HL-60/S4 treated with phorbol 12-myristate 13-acetate at 8.2 ng/mL for 4 days and 3 days (cell line): ENCODE results near the gene GLUD1.
"Not testable (repeated sequence)": the region's sequence is repeated elsewhere in the genome, so short reads cannot be mapped to it uniquely, and the experiment has no call there.

Experiments used
- in situ Hi-C: fragments of 300-500 bp; cut with MboI; formaldehyde crosslinking; loops from 2 replicates; pipeline ENCODE4 v1.15.0; 2022; ENCODE audit warnings: low sequenced_read_pairs

Gene GLUD1

DNA sequence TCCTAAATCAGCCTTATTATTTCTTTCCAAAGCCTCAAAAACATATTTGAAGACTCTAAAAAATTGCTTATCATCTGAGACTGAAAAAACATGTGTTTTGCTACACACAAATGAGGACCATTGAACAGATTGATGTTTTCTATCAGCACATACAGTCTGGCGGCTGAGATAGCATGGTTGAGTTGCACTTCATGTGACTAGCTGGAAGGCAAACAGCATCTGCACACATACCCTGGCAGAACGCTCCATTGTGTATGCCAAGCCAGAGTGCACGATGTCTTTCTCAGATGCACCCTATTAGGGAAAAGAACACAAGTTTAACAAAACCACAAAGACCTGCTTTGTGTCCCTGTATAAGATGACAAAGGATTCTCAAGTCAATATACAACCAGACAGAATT lies 41.5 kb downstream of the GLUD1 start:
- in situ Hi-C loops = no loop called here

GRCh38 chr10:87045434-87045938 lies 49.2 kb downstream of the GLUD1 start:
- in situ Hi-C loops = no loop called here

DNA sequence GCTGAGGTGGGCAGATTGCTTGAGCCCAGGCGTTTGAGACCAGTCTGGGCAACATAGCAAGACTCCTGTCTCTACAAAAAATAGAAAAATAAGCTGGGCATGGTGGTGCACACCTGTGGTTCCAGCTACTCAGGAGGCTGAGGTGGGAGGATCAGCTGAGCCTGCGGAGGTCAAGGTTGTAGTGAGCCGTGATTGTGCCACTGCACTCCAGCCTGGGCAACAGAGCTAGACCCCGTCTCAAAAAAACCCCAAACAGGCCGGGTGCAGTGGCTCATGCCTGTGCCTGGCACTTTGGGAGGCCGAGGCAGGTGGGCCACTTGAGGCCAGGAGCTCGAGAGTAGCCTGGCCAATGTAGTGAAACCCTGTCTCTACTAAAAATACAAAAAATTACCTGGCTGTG lies 51.1 kb downstream of the GLUD1 start:
- in situ Hi-C loops = not testable (repeated sequence)

DNA sequence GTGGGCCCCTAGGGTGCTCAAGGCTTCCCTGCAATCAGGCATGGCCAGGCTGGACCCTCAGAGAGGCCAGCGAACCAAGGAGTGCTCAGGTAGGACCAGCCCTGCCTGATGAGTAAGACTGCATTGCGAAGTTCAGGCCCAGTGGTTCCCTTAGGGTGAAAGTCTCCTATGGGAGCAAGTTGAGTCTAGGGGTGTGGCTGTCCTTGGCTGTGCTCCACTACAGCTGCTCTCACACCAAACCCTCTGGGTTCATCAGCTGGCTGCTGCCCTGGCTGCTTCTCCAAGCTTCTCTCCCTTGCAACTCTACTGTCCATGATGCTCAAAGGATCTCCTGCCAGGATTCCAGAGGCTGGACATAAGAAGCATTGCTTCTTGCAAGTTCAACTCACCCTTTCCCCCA lies 55.9 kb downstream of the GLUD1 start:
- in situ Hi-C loops = no loop called here

GRCh38 chr10:87038286-87038717 lies 56.3 kb downstream of the GLUD1 start:
- in situ Hi-C loops = no loop called here

- in situ Hi-C loops = no loop called here
Observed at GRCh38 chr10:87036623-87037022, 58.0 kb downstream of the GLUD1 start.

GRCh38 chr10:87030912-87031635 lies 63.6 kb downstream of the GLUD1 start:
- in situ Hi-C loops = no loop called here

DNA sequence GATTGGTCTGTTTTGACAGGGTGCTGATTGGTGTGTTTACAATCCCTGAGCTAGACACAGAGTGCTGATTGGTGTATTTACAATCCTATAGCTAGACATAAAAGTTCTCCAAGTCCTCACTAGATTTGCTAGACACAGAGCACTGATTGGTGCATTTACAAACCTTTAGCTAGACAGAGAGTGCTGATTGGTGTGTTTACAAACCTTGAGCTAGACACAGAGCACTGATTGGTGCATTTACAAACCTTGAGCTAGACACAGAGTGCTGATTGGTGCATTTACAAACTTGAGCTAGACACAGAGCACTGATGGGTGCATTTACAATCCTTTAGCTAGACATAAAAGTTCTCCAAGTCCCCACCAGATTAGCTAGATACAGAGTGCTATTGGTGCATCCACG lies 64.2 kb downstream of the GLUD1 start:
- in situ Hi-C loops = not testable (repeated sequence)

GRCh38 chr10:87026747-87027508 lies 67.7 kb downstream of the GLUD1 start:
- in situ Hi-C loops = not testable (repeated sequence)

DNA sequence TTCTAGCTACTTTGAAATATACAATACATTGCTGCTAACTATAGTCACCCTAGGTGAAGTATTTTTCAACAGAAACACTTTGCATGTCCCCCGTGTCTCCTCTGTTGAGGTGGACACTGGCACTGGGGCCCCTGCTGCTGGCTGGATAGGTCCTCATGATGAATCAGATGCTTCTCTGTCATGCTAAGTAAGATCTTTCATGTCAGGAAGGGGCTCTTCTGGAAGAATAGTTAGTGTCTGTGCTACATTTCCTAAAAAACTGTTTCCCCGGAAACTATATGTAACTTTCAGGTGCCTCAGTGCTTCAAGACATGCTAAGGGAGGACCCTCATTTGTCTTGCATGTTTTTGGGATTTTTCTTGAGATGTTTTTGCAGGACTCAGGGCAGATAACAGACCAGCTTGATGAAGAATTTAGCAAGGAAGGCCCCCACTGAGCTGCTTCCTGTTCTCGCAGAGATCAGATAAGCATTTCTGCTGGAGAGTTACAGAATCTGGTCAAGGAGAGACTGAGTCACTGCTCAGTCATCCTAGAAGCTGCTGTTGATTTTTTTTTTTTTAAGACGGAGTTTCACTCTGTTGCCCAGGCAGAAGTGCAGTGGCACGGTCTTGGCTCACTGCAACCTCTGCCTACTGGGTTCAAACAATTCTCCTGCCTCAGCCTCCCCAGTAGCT lies 69.2 kb downstream of the GLUD1 start:
- in situ Hi-C loops = not testable (repeated sequence)

DNA sequence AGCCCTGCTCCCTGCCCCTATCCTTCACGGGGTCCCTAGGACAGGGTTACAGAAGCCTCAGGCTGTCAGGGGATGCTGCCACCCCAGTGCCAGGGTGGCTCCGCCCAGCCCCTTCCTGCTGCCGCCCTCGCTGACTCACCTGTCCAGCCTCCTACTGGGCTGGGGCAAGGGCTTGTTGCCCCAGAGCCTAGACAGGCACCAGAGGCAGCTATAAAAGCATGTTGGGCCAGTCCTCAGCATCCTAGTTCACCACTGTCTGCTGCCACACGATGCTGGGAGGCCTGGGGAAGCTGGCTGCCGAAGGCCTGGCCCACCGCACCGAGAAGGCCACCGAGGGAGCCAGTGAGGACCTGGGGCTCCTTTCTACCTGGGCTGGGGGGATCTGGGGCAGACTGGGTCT lies 74.6 kb downstream of the GLUD1 start, which contains the start of gene FAM25A:
TSS of gene FAM25A (plus strand) at position 239 of the 400 bp plus-strand sequence. CDS start at position 270, 31 bp downstream.
- in situ Hi-C loops = not testable (repeated sequence)

DNA sequence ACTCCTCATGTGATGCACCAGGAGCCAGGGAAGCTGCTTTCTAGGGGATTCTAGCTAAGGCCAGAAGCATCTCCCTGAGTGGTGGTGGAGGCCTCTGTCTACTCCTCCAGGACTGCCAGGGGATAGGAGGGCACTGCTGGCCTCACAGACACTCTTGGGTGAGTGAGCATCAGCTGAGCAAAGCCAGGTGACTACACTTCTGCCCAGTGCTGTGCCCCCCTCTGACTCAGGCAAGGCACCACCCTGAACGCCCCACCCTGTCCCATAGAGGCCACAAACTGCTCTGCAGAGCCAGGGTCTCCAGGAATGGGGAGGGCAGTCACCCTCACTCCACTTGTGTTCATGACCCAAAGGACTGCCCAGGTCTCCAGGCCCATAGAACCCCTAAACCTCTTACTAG lies 75.1 kb downstream of the GLUD1 start:
- in situ Hi-C loops = not testable (repeated sequence)

DNA sequence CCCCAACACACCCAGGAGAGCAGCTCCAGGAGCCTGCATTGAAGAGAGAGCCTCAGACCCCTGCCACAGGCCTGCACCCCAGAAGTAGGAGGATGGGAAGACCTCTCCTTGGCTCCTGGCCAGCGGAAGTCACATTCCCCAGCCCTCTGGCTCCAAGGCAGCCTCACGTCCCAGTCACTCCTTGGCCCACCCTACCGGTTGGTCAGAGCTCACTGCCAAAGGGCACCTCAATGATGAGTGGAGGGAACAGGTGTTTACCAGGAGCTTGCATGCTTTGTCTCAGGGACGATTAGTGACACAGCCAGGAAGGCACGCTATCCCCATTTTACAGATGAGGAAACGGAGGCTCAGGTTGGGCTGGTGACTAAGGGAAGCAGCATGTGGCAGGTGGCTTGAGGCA lies 75.6 kb downstream of the GLUD1 start:
- in situ Hi-C loops = not testable (repeated sequence)

DNA sequence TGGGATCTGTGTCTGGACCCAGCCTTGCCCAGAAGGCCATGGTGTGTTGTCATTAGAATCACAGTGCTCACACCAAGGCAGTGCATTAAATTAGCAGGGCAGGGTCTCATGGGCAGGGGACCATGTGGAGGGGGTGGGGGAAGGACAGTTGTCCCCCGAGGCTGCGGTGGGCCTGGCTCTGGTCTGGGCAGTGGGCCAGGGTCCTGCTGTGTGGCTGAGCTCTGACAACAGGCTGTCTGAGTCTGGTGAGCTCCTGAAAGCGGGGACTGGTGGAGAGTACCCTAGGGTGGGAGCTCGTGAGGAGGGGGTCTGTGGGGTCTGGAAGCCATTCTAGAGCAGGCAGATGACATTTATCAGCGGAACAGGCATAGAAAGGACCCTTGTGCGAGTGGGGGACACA lies 76.5 kb downstream of the GLUD1 start:
- in situ Hi-C loops = not testable (repeated sequence)

DNA sequence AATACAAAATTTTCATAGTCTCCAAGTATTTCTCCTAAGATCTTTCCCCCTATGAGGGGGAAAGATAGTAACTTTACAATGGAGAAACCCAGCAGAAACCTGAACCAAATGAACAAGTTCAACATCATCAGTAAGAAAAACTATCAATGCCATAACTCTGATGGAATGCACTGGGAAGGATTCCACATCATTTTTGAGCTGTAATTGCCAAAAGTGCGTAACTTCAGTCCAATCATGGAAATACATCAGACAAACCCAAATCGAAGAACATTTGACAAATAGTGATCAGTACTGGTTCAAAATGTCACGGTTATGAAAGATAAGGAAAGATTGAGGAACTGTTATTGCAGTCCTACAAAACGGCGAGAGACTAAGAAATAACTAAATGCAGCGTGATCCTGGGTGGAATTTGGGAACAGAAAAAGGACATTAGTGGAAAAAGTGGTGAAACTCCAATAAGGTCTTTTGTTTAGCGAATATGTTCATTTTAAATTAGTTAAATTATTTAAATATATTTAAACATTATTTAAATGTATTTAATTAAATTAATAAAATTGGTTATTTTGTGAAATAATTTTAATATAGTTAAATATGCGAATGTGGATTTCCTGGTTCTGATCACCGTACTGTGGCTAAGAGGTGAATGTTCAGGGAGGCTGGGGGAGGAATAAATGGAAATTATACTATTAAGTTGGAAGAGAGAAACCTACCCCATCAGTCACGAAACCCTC lies 79.5 kb downstream of the GLUD1 start:
- in situ Hi-C loops = not testable (repeated sequence)

DNA sequence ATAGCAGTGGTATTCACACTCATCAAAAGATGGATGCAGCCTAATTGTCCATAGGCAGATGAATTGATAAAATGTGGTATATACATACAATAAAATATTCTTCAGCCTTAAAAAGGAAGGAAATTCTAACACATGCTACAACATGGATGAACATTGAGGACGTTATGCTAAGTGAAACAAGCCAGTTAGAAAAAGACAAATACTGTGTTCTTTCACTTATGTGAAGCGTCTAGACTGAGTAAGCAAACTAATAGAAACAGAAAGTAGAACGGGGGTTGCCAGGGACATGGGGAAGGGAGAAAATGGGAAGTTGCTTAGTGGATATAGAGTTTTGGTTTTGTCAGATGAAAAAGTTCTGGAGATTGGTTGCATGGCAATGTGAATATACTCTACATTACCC lies 81.1 kb downstream of the GLUD1 start:
- in situ Hi-C loops = not testable (repeated sequence)

DNA sequence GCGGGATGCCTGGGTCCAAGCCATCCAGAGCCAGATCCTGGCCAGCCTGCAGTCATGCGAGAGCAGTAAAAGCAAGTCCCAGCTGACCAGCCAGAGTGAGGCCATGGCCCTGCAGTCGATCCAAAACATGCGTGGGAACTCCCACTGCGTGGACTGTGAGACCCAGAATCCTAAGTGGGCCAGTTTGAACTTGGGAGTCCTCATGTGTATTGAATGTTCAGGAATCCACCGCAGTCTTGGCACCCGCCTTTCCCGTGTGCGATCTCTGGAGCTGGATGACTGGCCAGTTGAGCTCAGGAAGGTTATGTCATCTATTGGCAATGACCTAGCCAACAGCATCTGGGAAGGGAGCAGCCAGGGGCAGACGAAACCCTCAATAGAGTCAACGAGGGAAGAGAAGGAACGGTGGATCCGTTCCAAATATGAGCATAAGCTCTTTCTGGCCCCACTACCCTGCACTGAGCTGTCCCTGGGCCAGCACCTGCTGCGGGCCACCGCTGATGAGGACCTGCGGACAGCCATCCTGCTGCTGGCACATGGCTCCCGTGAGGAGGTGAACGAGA lies 85.4 kb downstream of the GLUD1 start:
- in situ Hi-C loops = not testable (repeated sequence)

GRCh38 chr10:87008303-87008702 lies 86.3 kb downstream of the GLUD1 start:
- in situ Hi-C loops = not testable (repeated sequence)

DNA sequence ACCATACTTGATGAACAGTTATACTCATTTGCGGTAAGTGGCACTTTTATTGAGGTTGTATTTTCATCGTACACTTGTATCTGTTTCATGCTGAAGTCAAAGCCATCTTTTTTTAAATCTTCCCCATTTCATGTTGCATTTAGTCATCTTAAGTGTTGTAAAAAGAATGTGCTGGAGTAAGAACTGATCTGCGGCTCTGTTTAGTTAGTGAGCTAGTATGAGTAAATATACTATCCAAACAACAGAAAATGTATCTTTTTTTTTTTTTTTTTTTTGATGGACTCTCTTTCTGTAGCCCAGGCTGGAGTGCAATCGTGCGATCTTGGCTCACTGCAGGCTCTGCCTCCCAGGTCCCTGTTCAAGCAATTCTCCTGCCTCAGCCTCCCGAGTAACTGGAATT lies 87.0 kb downstream of the GLUD1 start:
- in situ Hi-C loops = not testable (repeated sequence)

- in situ Hi-C loops = not testable (repeated sequence)
Observed at GRCh38 chr10:87007124-87007523, 87.5 kb downstream of the GLUD1 start.
